ENCODE results near the gene GPR55.

Gene GPR55

GRCh38 chr2:230878599-230879188 is 46.3 kb downstream of the GPR55 start:
- no peak for TF ChIP-seq SPI1 (IDR thresholded peaks at IDR 0.05; ENCODE audit: borderline replicate concordance, low read depth)
- TF ChIP-seq POLR2AphosphoS5 (IDR thresholded peaks at IDR 0.05; ENCODE audit: low read depth): no peak
- TF ChIP-seq CTCF (IDR thresholded peaks at IDR 0.05; ENCODE audit: insufficient read depth, low read length): no peak
- no peak for TF ChIP-seq GABPA (IDR thresholded peaks at IDR 0.05; ENCODE audit: low read depth)
- no peak for TF ChIP-seq REST (IDR thresholded peaks at IDR 0.05; ENCODE audit: insufficient replicate concordance, low read depth)
- Histone ChIP-seq H3K27me3 (ENCODE audit: insufficient read depth, poor library complexity, severe bottlenecking) (no peaks in the 10 kb centered on the region), H3K4me3 (replicated peaks; ENCODE audit: insufficient read depth, low read length) (no peak overlapping the region), H3K27ac (replicated peaks) (peak overlapping the region; percentile 70)
- no peak for DNase-seq (ENCODE audit: low read depth in 1 of 2, low spot score in 1 of 2)

GRCh38 chr2:230877759-230878598 is 47.1 kb downstream of the GPR55 start:
- Histone ChIP-seq H3K4me3 (replicated peaks; ENCODE audit: insufficient read depth, low read length) (no peak overlapping the region), H3K27ac (replicated peaks) (peak overlapping the region; percentile 70), H3K27me3 (ENCODE audit: insufficient read depth, poor library complexity, severe bottlenecking) (no peaks in the 10 kb centered on the region)
- DNase-seq (ENCODE audit: low read depth in 1 of 2, low spot score in 1 of 2): peak in 1 of 2 experiments; percentile 87
- TF ChIP-seq POLR2AphosphoS5 (IDR thresholded peaks at IDR 0.05; ENCODE audit: low read depth) (peak; percentile 67), CTCF (IDR thresholded peaks at IDR 0.05; ENCODE audit: insufficient read depth, low read length) (no peak), SPI1 (IDR thresholded peaks at IDR 0.05; ENCODE audit: borderline replicate concordance, low read depth) (peak; percentile 95), REST (IDR thresholded peaks at IDR 0.05; ENCODE audit: insufficient replicate concordance, low read depth) (no peak), GABPA (IDR thresholded peaks at IDR 0.05; ENCODE audit: low read depth) (0 out of 2 replicates have a peak, but pooled peaks have one; percentile 16)

- Histone ChIP-seq H3K27me3 (ENCODE audit: insufficient read depth, poor library complexity, severe bottlenecking) (no peaks in the 10 kb centered on the region), H3K4me3 (replicated peaks; ENCODE audit: insufficient read depth, low read length) (no peak overlapping the region), H3K27ac (replicated peaks) (peak overlapping the region; percentile 70)
- peak in 1 of 2 experiments; percentile 61 for DNase-seq (ENCODE audit: low read depth in 1 of 2, low spot score in 1 of 2)
- no peak for TF ChIP-seq POLR2AphosphoS5 (IDR thresholded peaks at IDR 0.05; ENCODE audit: low read depth)
- no peak for TF ChIP-seq REST (IDR thresholded peaks at IDR 0.05; ENCODE audit: insufficient replicate concordance, low read depth)
- no peak for TF ChIP-seq SPI1 (IDR thresholded peaks at IDR 0.05; ENCODE audit: borderline replicate concordance, low read depth)
- TF ChIP-seq GABPA (IDR thresholded peaks at IDR 0.05; ENCODE audit: low read depth): no peak
- no peak for TF ChIP-seq CTCF (IDR thresholded peaks at IDR 0.05; ENCODE audit: insufficient read depth, low read length)
Measured at GRCh38 chr2:230877116-230877758, 47.8 kb downstream of the GPR55 start.

All from HL-60 (cell line).